Measurements from ENCODE around the gene CABLES2.

CABLES2 gene

GRCh38 chr20:62421716-62421990 lies 14.6 kb upstream of the CABLES2 start:
- no peak for DNase-seq (ENCODE audit: low read depth)
- no peak overlapping the region for H3K4me3 ChIP-seq (ENCODE audit: low read depth, low read length)

GRCh38 chr20:62420846-62421715 lies 14.0 kb upstream of the CABLES2 start:
- H3K4me3 ChIP-seq (ENCODE audit: low read depth, low read length), result no peak overlapping the region
- no peak for DNase-seq (ENCODE audit: low read depth)

- DNase-seq (ENCODE audit: low read depth), result no peak
- no peak overlapping the region for H3K4me3 ChIP-seq (ENCODE audit: low read depth, low read length)
These were observed 12.7 kb upstream of the CABLES2 start for GRCh38 chr20:62419759-62420158.

- no peak overlapping the region for H3K4me3 ChIP-seq (ENCODE audit: low read depth, low read length)
- no peak for DNase-seq (ENCODE audit: low read depth)
These were observed 11.8 kb upstream of the CABLES2 start for GRCh38 chr20:62418709-62419487.

- H3K4me3 ChIP-seq (ENCODE audit: low read depth, low read length), result no peak overlapping the region
- no peak for DNase-seq (ENCODE audit: low read depth)
These were observed 11.1 kb upstream of the CABLES2 start for GRCh38 chr20:62417981-62418708.

GRCh38 chr20:62416651-62417637 lies 9.9 kb upstream of the CABLES2 start:
- no peak overlapping the region for H3K4me3 ChIP-seq (ENCODE audit: low read depth, low read length)
- DNase-seq (ENCODE audit: low read depth), result no peak

GRCh38 chr20:62415354-62416111 lies 8.4 kb upstream of the CABLES2 start:
- H3K4me3 ChIP-seq (ENCODE audit: low read depth, low read length), result no peak overlapping the region
- DNase-seq (ENCODE audit: low read depth), result no peak

- DNase-seq (ENCODE audit: low read depth), result no peak
- no peak overlapping the region for H3K4me3 ChIP-seq (ENCODE audit: low read depth, low read length)
These were observed 6.9 kb upstream of the CABLES2 start for GRCh38 chr20:62413896-62414481.

- H3K4me3 ChIP-seq (ENCODE audit: low read depth, low read length), result no peak overlapping the region
These were observed 6.0 kb upstream of the CABLES2 start for GRCh38 chr20:62413025-62413570.

GRCh38 chr20:62412194-62413024 lies 5.3 kb upstream of the CABLES2 start:
- no peak overlapping the region for H3K4me3 ChIP-seq (ENCODE audit: low read depth, low read length)
- no peak for DNase-seq (ENCODE audit: low read depth)

More at GRCh38 chr20:62413025-62413570, 6.0 kb upstream of the CABLES2 start:
- no peak for DNase-seq (ENCODE audit: low read depth)

GRCh38 chr20:62411479-62412193 lies 4.6 kb upstream of the CABLES2 start:
- no peak for DNase-seq (ENCODE audit: low read depth)
- no peak overlapping the region for H3K4me3 ChIP-seq (ENCODE audit: low read depth, low read length)

GRCh38 chr20:62410746-62411478 lies 3.8 kb upstream of the CABLES2 start:
- H3K4me3 ChIP-seq (ENCODE audit: low read depth, low read length), result no peak overlapping the region
- no peak for DNase-seq (ENCODE audit: low read depth)

GRCh38 chr20:62409931-62410745 lies 3.1 kb upstream of the CABLES2 start:
- H3K4me3 ChIP-seq (ENCODE audit: low read depth, low read length), result no peak overlapping the region
- DNase-seq (ENCODE audit: low read depth), result no peak

GRCh38 chr20:62409086-62409853 lies 2.2 kb upstream of the CABLES2 start:
- no peak for DNase-seq (ENCODE audit: low read depth)
- no peak overlapping the region for H3K4me3 ChIP-seq (ENCODE audit: low read depth, low read length)
